Posterior vena cava (tissue), 2 donors: ENCODE measurements around the gene TRPM4. TPM values are rescaled to one million over a fixed set of nuclear protein-coding genes. Genes with fewer than 3 reads are reported as not detected.

Experiments
- DNase-seq: peaks from one replicate; pipeline ENCODE4 v3.0.0-alpha.2; 2020; ENCODE audit warnings: low spot score
- intact Hi-C, 2 donors: fragments of 100-400 bp; cut with DNase I; formaldehyde crosslinking; loops; one replicate each; pipeline versions ENCODE4 v1.14.1 to v1.14.2; 2022 to 2023
- total RNA-seq, 2 donors: library from RNA; stranded (reverse); fragmentation: NEBNext Ultra II Directional; extraction: Animal tissue kit (Norgen Biotek cat#: 25700); gene quantifications; one replicate each; pipeline ENCODE4 v1.2.1, GENCODE V29; 2021
- donor health status: DM: yes; HTN: yes; CAD: no.
- donor health status: DM: yes; HTN: yes; CAD: no.

Gene TRPM4
- total RNA-seq, 2 donors from 2014 or later: 20.5 to 36.0 TPM

GRCh38 chr19:49148044-49148682, 9.4 kb upstream of the TRPM4 start:
- intact Hi-C loops: no loop called here
- no peak for DNase-seq

GRCh38 chr19:49148784-49149651, 8.6 kb upstream of the TRPM4 start:
- intact Hi-C loops: no loop called here
- DNase-seq: peak; percentile 98

GRCh38 chr19:49149652-49150105, 7.9 kb upstream of the TRPM4 start:
- intact Hi-C loops: no loop called here
- peak; percentile 93 for DNase-seq

GRCh38 chr19:49150106-49150943, 7.3 kb upstream of the TRPM4 start:
- intact Hi-C loops: no loop called here
- peak; percentile 92 for DNase-seq

GRCh38 chr19:49150944-49151243, 6.7 kb upstream of the TRPM4 start:
- no peak for DNase-seq
- intact Hi-C loops: no loop called here

GRCh38 chr19:49151267-49152118, 6.1 kb upstream of the TRPM4 start:
- intact Hi-C loops: no loop called here
- no peak for DNase-seq

GRCh38 chr19:49152119-49152550, 5.5 kb upstream of the TRPM4 start:
- intact Hi-C loops: no loop called here

GRCh38 chr19:49153167-49153809, 4.3 kb upstream of the TRPM4 start:
- no peak for DNase-seq
- intact Hi-C loops: no loop called here

More at GRCh38 chr19:49152119-49152550, 5.5 kb upstream of the TRPM4 start:
- DNase-seq: no peak

- DNase-seq: no peak
- intact Hi-C loops: no loop called here
Observed at GRCh38 chr19:49154279-49154678, 3.3 kb upstream of the TRPM4 start.

- intact Hi-C loops: no loop called here
- DNase-seq: no peak
Observed at GRCh38 chr19:49155005-49155819, 2.4 kb upstream of the TRPM4 start, which contains the start of gene HRC. Gene HRC (minus strand): TSS chr19:49155396. CDS start chr19:49155237, 159 bp downstream.

GRCh38 chr19:49155820-49156346, 1.7 kb upstream of the TRPM4 start:
- DNase-seq: no peak
- intact Hi-C loops: no loop called here

- intact Hi-C loops: no loop called here
- no peak for DNase-seq
Observed at GRCh38 chr19:49160450-49161189, 3.0 kb downstream of the TRPM4 start.

- intact Hi-C loops: no loop called here
- no peak for DNase-seq
Observed at GRCh38 chr19:49161987-49162386, 4.4 kb downstream of the TRPM4 start.

- DNase-seq: no peak
- intact Hi-C loops: no loop called here
Observed at GRCh38 chr19:49165111-49165750, 7.6 kb downstream of the TRPM4 start.

- no peak for DNase-seq
- intact Hi-C loops: no loop called here
Observed at GRCh38 chr19:49165865-49166301, 8.3 kb downstream of the TRPM4 start.

- intact Hi-C loops: no loop called here
- DNase-seq: no peak
Observed at GRCh38 chr19:49167857-49168409, 10.3 kb downstream of the TRPM4 start.
